Omental fat pad (tissue), 4 donors: ENCODE data around the gene DGKZ. TPM values are rescaled to one million over a fixed set of nuclear protein-coding genes. Genes with fewer than 3 reads are reported as not detected.
A peak's percentile ranks its signal among the peaks of the same experiment; 100 is the strongest.

ENCODE experiments used
- ATAC-seq: fragments of 150-250 bp; one replicate; pipeline ENCODE4 v1.9.1; 2016; ENCODE audit warnings: mild to moderate bottlenecking, moderate library complexity; ENCODE audit not compliant: low FRiP score
- DNase-seq: peaks from one replicate; pipeline ENCODE4 v3.0.0-alpha.2; 2019; ENCODE audit warnings: low spot score
- CTCF ChIP-seq, 3 donors: fragments of 450-650 bp; IDR thresholded peaks; one replicate each; pipeline ENCODE4 v1.5.1; 2016 to 2017; ENCODE audit warnings: antibody characterized with exemption in 3 of 3, mild to moderate bottlenecking in 3 of 3, moderate library complexity in 2 of 3
- total RNA-seq, 4 donors: library from RNA; depleted of rRNA; stranded (reverse); fragments of >200 nt; gene quantifications; one replicate each; pipeline ENCODE4 v1.1.0, GENCODE V29; 2016

The DGKZ gene
- total RNA-seq, 4 donors from 2014 or later, result 29.2 to 79.4 (median 63.3) TPM

DNA sequence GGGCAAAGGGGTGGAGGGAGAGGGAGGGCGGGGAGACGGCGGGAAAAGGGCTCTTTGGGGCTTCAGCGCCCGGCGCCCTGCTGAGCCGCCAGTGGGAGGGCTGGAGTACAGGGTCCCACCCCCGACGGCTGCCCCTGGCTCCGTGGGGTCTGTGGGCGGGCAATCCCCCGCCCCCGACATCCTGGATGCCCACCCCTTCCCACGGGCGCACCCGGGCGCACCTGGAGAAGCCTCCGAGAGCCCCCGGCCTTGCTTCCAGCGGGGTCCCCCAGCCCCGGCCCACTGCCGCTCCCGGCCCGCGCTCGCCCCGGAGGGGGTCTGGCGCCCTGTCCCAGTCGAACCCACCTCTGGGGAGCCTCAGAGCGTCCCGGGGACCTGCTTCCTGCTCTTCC is 43.9 kb downstream of the DGKZ start:
- ATAC-seq, result no peak
- TF ChIP-seq CTCF (IDR thresholded peaks at IDR 0.05), result no peak

DNA sequence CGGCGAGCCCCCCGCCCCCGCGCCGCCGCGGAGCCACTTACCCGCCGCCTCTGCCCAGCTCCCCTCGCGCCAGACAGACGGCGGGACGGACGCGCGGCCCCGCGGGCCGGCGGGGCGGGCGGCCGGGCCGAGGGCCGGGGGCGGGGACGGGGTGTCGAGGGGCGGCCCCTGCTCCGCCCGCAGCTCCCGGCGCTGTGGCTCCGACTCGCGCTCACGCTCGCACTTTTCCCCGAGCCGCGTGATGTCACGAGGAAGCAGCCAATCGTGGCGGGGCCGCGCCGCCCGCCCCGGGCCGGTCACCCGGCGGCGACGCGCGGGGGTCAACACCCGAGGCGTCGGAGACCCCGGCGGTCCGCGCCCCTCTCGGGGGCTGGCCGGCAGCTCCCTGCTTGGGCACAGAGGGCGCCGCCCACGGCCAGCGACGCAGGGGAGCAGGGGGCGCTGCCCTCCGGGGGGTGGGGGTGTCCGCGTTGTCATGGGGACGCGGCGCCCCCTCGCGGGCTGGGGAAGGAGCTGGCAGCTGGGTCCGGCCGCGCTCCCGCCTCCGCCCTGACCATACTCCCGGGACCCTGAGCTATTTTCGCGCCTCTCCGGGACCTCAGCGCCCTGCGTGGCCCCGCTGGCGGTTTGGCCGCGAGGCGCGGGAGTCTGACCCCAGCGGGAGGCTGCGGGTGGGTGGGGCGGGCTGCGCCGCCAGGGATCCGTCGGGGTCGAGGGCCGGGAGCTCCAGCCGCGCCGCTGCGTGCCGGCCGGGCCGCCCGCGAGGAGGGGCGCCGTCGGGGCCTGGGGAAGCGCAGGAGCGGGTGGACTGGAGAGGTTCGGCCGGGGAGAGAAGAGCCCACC is 44.5 kb downstream of the DGKZ start, which contains the start of gene CHRM4:
Gene CHRM4, minus strand, starts transcription at position 199 of the 843 bp plus-strand sequence. CDS start 5,219 bp downstream, outside the sequence.
- ATAC-seq (no peak), DNase-seq (no peak)
- TF ChIP-seq CTCF (IDR thresholded peaks at IDR 0.05), result no peak

More for the DNA sequence above, 43.9 kb downstream of the DGKZ start:
- no peak for DNase-seq

DNA sequence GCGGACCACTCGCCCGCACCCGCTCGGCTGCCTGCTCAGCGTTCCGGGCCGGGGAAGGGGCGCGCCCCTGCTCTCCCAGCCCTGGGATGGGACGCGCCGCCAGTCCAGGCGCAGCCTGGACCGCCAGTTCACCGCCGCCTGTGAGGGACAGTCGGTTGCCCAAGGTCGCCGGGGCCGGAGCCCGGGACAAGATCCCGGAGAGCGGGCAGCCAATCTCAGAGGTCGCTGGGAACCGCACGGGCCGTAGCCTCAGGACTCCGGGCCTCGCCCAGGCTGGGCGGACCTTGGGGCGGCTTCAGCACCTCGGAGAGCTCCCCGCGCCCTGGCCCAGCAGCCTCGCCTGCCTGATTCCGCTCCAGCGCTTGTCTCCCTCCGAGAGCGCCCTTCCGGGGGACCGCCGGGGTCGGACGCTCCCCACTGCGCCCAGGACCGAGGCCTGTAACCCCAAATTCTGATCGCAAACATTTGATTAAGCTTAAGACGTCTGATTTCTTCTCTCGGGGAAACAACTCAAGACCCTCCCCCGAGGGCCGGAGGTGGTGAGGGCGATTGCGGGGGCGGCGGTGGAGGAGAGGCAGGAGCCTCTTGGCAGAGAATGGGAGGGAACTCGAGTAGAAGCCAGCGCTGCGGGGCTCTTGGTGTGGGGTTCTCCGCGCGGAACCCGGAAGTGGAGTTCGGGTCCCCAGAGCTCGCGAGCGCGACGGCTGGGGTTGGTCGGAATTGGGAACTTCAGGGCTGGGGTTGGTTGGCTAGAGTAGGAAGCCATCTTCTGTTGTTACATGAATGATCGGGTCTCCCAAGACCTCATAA is 45.4 kb downstream of the DGKZ start:
- ATAC-seq (peak; percentile 85), DNase-seq (peak; percentile 57)
- no peak for TF ChIP-seq CTCF (IDR thresholded peaks at IDR 0.05)

DNA sequence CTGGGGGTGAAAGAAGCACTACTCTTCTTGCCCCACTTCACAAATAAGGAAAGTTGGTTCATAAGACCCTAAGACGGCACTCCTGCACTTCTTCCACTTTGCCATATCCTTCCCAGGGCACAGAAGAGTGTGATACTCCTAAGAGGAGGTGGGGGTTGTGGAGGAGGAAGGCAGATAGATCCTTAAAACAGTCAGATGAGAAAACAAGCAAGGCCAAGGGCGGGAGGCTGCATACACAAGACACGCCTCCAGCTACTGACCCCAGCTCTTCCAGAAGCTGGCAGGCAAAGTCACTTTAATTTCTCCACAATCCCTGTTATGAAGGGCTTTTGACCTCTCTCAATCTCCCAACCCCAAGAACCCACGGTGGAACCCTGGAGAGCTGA is 46.0 kb downstream of the DGKZ start:
- no peak for TF ChIP-seq CTCF (IDR thresholded peaks at IDR 0.05)

DNA sequence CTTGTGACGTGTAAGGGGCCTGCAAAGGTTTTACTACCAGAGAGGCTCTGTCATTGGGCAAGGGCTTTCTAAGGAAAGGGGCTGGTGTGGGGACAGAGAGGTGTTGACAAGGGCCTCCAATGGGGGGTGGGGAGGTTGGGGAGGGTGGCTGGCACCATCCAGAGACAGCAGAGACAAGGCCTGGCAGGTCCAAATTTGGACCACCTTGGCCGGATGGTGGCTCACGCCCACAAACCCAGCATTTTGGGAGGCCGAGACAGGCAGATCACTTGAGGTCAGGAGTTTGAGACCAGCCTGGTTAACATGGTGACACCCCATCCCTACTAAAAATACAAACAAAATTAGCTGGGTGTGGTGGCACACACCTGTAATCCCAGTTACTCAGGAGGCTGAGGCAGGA is 46.5 kb downstream of the DGKZ start:
- ATAC-seq (no peak), DNase-seq (no peak)
- TF ChIP-seq CTCF (IDR thresholded peaks at IDR 0.05), result no peak

More for the DNA sequence above, 46.0 kb downstream of the DGKZ start:
- ATAC-seq (no peak), DNase-seq (no peak)

GRCh38 chr11:46397526-46397925 is 50.3 kb downstream of the DGKZ start:
- no peak for TF ChIP-seq CTCF (IDR thresholded peaks at IDR 0.05)
- no peak for ATAC-seq

More at GRCh38 chr11:46397526-46397925, 50.3 kb downstream of the DGKZ start:
- DNase-seq, result no peak
